ENCODE data around the gene SFMBT1. TPM values are rescaled to one million over a fixed set of nuclear protein-coding genes. Genes with fewer than 3 reads are reported as not detected.

Gene SFMBT1
- total and polyA plus RNA-seq, 9 donors: 1.2 to 21.1 (median 6.2) TPM

DNA sequence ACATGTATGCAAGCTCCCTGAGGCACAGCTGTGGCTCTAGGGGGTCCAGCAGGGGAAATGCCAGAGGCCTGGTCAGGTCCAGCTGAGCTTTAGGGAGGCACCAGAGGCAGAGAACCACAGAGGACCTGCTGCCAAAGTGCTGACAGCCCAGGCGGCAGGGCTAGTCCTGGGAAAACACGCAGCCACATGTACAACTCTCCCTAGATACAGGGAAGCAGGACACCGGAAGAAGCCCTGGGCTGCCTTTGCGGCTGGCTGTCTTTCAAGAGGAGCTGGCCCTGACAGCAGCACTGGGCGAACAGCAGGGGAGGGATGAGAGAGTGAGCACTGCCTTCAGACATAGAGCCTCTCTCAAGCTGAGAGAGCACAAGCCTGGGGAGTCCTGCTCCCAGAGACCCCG lies 43.6 kb upstream of the SFMBT1 start:
- WGBS, 3 donors: 64 to 74% (median 70%) methylated on average over 6 of the region's 6 CpGs
- Histone ChIP-seq H3K36me3 (no peaks in the 10 kb centered on the region), H3K4me1 (ENCODE audit: insufficient read depth) (no peaks in the 10 kb centered on the region), H3K4me3 (no peak overlapping the region), H3K27me3 (no peaks in the 10 kb centered on the region), H3K9me3 (no peaks in the 10 kb centered on the region), H3K27ac (no peak overlapping the region)
- peak in 1 of 5 donors; percentile 25 for DNase-seq
- TF ChIP-seq EP300 (IDR thresholded peaks at IDR 0.05) (no peak), POLR2A (IDR thresholded peaks at IDR 0.05) (no peak)
- TF ChIP-seq, protein P1, sequence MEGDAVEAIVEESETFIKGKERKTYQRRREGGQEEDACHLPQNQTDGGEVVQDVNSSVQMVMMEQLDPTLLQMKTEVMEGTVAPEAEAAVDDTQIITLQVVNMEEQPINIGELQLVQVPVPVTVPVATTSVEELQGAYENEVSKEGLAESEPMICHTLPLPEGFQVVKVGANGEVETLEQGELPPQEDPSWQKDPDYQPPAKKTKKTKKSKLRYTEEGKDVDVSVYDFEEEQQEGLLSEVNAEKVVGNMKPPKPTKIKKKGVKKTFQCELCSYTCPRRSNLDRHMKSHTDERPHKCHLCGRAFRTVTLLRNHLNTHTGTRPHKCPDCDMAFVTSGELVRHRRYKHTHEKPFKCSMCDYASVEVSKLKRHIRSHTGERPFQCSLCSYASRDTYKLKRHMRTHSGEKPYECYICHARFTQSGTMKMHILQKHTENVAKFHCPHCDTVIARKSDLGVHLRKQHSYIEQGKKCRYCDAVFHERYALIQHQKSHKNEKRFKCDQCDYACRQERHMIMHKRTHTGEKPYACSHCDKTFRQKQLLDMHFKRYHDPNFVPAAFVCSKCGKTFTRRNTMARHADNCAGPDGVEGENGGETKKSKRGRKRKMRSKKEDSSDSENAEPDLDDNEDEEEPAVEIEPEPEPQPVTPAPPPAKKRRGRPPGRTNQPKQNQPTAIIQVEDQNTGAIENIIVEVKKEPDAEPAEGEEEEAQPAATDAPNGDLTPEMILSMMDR (IDR thresholded peaks at IDR 0.05): no peak
- intact Hi-C loops (cut with DNase I): no loop called here

DNA sequence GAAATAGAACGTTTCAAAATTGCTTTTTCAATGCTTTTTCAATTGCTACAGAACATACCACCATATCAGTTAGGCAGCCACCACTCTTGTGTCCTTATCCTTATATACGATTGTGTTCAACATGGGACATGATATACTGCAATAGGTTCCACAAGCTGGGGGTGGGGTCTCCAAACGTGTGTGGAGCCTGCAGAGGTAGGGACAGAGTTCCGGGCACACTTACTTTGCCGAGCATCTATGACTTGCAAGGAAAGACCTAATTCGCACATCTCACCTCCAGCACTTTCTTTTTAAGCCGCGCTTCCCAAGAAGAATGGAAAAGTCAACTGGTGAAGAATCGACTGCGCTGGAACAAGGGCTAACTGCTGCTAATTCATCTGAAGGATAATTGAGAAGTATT lies 39.6 kb upstream of the SFMBT1 start:
- no peak overlapping the region for H3K4me3 ChIP-seq
- 82 to 88% (median 85%) methylated on average over 10 of the region's 10 CpGs for WGBS, 3 donors
- H3K4me1 ChIP-seq (ENCODE audit: insufficient read depth): peaks cover 4% of the 10 kb centered on the region
- no peak overlapping the region for H3K27ac ChIP-seq
- TF ChIP-seq POLR2A (IDR thresholded peaks at IDR 0.05) (no peak), EP300 (IDR thresholded peaks at IDR 0.05) (no peak)
- TF ChIP-seq, protein P1 (IDR thresholded peaks at IDR 0.05): no peak
- no peaks in the 10 kb centered on the region for H3K9me3 ChIP-seq
- no peaks in the 10 kb centered on the region for H3K27me3 ChIP-seq
- H3K36me3 ChIP-seq: no peaks in the 10 kb centered on the region
- intact Hi-C loops (cut with DNase I): no loop called here
- no peak for DNase-seq

DNA sequence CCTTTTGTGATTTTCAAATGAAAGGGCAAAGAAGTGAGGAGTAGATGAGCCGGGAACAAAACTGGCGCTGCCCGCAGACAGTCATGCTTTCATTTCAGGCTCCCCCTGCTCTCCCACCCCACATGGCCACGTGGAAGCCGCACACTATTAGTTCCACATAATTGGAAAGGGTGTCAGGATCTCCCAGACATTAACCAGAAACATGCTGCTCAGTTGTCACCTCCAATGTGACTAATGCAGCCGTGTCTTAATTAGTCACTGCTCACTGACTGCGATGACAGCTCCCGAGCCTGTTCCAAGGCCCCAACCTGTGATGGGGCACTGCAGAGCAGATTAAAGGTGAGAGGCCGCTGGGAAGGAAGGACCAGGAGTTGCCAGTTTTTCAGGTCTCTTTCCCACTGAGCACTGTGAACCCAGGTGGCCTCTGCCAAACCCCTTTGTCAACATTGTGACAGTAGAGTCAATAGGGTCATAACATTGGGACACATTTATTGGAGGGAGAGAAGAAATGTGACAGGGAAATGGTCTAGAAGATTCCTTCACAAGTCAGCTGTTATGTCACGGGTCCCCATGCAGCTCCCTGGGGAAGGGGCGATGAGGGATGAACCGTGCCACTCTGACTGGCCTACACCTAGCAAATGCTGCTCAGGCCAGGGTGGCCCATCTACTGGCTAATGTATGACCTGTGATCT lies 38.6 kb upstream of the SFMBT1 start:
- peak in 3 of 5 donors; percentile 5 to 17 (median 9) for DNase-seq
- no peak overlapping the region for H3K27ac ChIP-seq
- WGBS, 3 donors: 89 to 91% (median 90%) methylated on average over 12 of the region's 12 CpGs

DNA sequence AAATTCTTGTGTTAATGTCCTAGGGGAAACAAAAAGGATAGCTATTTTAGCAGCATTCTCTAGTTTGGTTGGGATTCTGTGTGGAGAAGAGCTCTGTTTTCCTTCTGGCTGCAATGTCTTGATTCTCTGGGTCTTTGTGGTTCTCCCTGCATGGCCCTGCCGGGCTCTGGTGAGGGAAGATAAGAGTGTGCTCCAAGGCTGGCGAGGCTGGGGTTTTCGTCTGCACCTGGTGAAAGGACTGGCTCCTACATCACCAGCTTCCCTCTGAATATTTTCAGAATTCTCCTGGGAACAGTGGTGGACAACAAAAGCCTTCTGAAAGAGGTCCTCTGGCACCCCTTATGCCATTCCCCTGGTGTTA lies 38.1 kb upstream of the SFMBT1 start:
- Histone ChIP-seq H3K36me3 (no peaks in the 10 kb centered on the region), H3K9me3 (no peaks in the 10 kb centered on the region), H3K4me1 (ENCODE audit: insufficient read depth) (peaks cover 4% of the 10 kb centered on the region), H3K4me3 (no peak overlapping the region), H3K27me3 (no peaks in the 10 kb centered on the region), H3K27ac (no peak overlapping the region)
- WGBS, 3 donors: 48 to 51% (median 50%) methylated on average over 3 of the region's 3 CpGs
- peak in 2 of 5 donors; percentile 4 to 12 for DNase-seq
- intact Hi-C loops (cut with DNase I): no loop called here
- TF ChIP-seq POLR2A (IDR thresholded peaks at IDR 0.05) (no peak), EP300 (IDR thresholded peaks at IDR 0.05) (no peak)
- TF ChIP-seq, protein P1 (IDR thresholded peaks at IDR 0.05): no peak

More for the DNA sequence above, 38.6 kb upstream of the SFMBT1 start:
- no peaks in the 10 kb centered on the region for H3K27me3 ChIP-seq
- TF ChIP-seq POLR2A (IDR thresholded peaks at IDR 0.05) (no peak), EP300 (IDR thresholded peaks at IDR 0.05) (no peak)
- TF ChIP-seq, protein P1 (IDR thresholded peaks at IDR 0.05): no peak
- no peaks in the 10 kb centered on the region for H3K36me3 ChIP-seq
- H3K9me3 ChIP-seq: no peaks in the 10 kb centered on the region
- peaks cover 4% of the 10 kb centered on the region for H3K4me1 ChIP-seq (ENCODE audit: insufficient read depth)
- intact Hi-C loops (cut with DNase I): no loop called here
- no peak overlapping the region for H3K4me3 ChIP-seq

Data from ovary (tissue), 9 donors.